ENCODE data around the gene PDZK1IP1.
"Not testable (repeated sequence)": the region's sequence is repeated elsewhere in the genome, so short reads cannot be mapped to it uniquely, and the experiment has no call there.

The PDZK1IP1 gene

GRCh38 chr1:47223921-47224675, 34.3 kb upstream of the PDZK1IP1 start:
- no peak for DNase-seq

GRCh38 chr1:47223174-47223920, 33.5 kb upstream of the PDZK1IP1 start:
- no peak for DNase-seq

DNA sequence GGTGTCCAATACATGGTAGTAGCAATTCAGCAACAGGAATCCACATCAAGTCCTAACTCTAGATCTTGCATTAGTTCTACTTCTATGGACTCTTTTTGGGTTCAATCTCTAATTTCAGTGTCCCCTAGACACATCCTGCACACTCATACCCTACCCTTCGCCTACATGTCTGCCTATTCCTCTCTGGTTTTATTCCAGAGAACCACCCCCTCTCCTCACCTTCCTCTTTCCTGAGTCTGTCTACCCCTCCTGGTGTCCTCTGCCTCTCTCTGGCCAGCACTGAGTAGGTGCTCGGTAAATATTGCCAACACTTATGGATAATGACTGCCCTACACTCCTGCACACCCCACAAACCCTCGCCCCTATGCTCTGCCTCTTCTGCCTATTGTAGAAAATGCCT, 32.6 kb upstream of the PDZK1IP1 start:
- DNase-seq = no peak

DNA sequence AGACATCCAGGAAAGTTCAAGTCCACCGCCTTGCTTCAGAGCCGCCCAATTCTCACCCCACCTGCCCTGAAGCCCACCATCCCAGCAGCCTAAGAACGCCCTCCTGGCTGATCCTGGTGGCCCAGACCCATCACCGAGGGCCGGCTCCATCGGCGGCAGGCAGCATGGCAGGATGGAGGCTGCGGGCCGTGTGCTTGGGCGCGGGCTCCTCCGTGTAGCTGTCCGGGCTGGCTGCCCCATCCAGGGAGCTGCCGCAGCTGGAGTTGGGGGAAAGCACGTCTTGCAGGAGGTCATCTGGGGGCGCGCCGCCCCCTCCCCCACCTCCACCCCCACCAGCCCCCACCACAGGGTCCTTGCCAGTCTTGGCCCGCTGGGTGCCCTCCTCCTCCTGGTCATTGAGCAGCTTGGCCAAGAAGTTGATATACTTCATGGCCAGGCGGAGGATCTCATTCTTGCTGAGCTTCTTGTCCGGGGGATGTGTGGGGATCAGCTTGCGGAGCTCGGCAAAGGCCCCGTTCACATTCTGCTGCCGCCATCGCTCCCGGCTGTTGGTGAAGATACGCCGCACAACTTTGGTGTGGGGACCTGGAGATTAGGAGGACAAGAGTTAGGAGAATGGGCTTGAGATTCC, 29.9 kb upstream of the PDZK1IP1 start:
- no peak for DNase-seq

- no peak for DNase-seq
These were observed 29.2 kb upstream of the PDZK1IP1 start for GRCh38 chr1:47219001-47219400.

GRCh38 chr1:47216278-47217059, 26.6 kb upstream of the PDZK1IP1 start:
- no peak for DNase-seq

- no peak for DNase-seq
These were observed 25.9 kb upstream of the PDZK1IP1 start for GRCh38 chr1:47215713-47216112.

- DNase-seq = no peak
These were observed 24.7 kb upstream of the PDZK1IP1 start for GRCh38 chr1:47214549-47214948.

DNA sequence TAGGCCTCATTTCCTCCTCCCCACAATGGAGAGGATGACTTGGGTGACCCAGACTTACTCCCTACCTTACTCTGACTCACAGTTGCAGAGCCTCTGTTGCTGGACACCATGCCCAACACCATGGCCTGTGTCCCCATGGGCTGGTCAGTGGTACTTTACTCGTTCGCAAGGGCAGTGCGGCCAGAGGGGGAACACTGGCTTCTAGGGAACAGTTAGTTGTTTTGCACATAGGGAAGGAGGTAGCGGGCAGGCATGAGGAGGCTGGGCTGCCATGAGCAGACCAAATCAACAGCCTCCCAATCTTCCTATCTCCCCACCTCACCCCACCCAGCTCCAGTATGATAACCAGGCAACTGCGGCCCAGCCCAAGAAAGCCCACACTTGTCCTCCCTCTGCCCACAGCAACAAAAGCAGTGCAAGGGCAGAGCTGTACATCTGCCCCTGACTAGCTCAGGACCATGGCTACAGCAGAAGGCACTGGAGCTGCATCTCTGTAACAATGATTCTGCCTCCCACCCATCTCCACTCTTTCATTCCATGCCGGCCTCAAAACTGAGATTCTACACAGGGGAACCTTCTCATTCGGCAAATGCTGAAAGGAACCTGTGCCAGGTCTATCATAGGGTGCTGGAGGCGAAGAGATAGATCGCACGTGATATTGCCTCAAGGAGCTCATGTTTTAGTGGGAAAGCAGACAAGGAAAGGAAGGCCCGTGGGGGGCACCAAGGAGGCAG, 23.6 kb upstream of the PDZK1IP1 start:
- no peak for DNase-seq

GRCh38 chr1:47212636-47213229, 22.9 kb upstream of the PDZK1IP1 start:
- no peak for DNase-seq

GRCh38 chr1:47211796-47212269, 22.0 kb upstream of the PDZK1IP1 start:
- DNase-seq = no peak

- DNase-seq = no peak
These were observed 20.8 kb upstream of the PDZK1IP1 start for GRCh38 chr1:47210666-47211065.

- DNase-seq = no peak
These were observed 20.0 kb upstream of the PDZK1IP1 start for GRCh38 chr1:47209725-47210325.

DNA sequence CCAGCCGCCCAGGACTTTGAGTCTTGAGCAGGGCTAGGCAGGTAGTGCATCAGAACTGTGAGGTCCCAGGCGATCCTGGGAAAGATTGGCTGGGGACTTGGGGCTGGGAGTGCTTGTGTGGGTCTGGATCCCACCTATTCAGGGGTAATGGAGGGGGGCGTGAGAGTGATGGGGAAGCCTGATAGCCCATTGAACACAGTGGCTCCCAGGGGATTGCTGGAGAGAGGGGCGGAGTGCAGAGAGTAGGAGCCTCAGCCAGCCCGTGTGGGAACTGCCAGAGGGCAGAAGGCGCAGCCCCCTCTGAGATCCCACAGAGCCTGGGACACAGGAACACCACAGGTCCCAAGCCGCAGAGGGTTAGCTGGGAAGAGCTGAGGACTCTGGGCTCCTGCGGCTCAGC, 19.3 kb upstream of the PDZK1IP1 start:
- no peak for DNase-seq

GRCh38 chr1:47208374-47208850, 18.6 kb upstream of the PDZK1IP1 start:
- DNase-seq = no peak

DNA sequence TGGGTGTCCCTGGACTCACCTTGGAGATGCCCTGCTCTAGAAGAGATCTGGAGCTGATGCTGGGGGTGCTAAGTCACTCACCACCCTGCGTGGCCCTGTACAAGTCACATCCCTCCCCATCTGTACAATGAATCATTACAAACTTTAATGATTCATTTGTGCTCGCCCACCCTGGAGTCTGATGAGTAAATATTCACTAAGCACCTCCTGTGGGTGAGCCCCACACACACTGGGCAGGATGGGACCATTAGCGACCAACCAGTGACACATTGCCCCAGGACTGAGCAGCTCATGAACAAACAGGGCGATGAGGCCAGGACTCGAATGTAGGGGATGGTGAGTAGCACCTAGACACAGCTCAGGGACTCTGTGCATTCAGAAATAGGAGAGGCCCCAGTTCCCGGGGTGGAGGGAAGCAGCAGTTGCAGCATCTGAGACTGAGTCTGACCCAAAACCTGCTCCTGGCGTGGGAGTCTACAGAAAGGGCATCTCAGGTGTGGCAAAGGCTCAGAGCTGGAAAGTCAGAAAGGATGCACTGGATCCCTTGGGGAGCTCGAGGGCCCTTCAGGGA, 18.1 kb upstream of the PDZK1IP1 start:
- no peak for DNase-seq

- DNase-seq = no peak
These were observed 16.1 kb upstream of the PDZK1IP1 start for GRCh38 chr1:47205918-47206317.

- DNase-seq = not testable (repeated sequence)
These were observed 13.7 kb upstream of the PDZK1IP1 start for GRCh38 chr1:47203504-47203903.

DNA sequence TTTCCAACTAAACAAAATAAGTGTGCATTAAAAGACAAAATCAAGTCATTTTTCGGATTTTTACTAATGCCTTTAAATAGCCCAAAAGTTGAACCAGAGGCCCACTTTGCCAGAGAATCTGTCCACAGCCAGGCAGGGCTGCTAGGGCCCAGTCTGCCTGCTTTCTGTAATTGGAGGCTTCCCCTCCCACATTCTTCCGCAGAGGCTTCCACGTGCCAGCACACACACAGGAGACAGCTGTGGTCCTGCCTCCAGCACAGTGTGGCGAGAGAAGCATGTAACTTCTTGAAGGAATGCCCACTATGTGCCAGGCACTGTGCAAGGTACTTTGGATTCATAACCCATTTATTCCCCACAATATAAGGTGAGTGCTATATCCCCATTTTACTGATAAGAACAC, 11.3 kb upstream of the PDZK1IP1 start:
- DNase-seq = no peak

GRCh38 chr1:47198214-47198613, 8.4 kb upstream of the PDZK1IP1 start:
- DNase-seq = no peak

DNA sequence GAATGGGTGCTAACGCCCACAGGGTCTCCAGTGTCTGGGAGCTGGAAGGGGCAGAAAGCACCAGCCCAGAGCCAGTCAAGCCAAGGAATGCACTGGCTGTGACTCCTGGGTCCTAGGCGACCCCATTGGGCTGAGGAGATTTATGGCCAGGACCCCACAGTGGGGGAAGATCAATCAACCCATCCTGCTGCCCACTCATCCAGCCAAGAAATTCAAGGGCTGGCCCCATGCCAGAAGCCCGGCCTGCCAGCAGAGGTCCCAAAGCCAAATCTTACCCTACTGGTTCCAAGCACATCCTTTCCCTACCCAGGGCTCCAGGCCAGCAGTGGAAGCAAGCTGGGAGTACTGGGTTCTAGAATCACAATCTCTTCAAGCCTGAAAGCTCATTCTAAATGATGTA, 6.8 kb upstream of the PDZK1IP1 start:
- no peak for DNase-seq
